CD4-positive, alpha-beta T cell treated with Interleukin-2 at 100 ng/mL for 4 hours (primary cell): Measurements from ENCODE around the gene GPR17.

ENCODE experiments used
- DNase-seq: peaks from one replicate; pipeline ENCODE4 v3.0.0-alpha.2; 2020; ENCODE audit warnings: low spot score

GPR17 gene

GRCh38 chr2:127630096-127630863 is 15.7 kb upstream of the GPR17 start:
- no peak for DNase-seq

GRCh38 chr2:127630864-127631540 is 15.0 kb upstream of the GPR17 start:
- no peak for DNase-seq

- no peak for DNase-seq
Observed at GRCh38 chr2:127631541-127631996, 14.4 kb upstream of the GPR17 start.

DNA sequence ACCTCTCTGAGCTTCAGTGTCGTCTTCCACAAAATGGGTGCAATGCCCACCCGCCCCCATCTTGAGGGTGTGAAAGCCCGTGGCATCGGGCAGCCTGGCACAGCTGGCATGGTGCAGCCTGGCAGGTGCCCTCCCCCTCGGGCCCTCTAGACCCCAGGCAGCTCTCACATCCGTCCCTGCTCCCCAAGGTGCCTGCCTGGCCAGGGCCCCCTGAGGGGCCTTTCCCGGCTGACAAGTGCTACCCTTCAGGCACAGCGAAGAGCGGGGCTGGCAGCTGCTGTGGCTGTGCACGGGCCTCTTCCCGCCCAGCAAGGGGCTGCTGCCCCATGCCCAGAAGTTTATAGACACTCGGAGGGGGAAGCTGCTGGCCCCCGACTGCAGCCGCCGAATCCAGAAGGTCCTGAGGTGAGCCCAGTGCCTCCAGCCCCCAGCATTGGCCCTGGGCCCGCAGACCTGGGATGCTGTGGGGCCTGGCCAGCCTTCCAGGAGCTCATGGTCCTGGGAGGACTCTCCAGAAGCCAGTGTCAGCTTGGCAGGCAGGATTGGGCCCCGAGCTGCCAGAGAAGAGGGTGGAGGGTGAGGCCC is 13.9 kb upstream of the GPR17 start:
- no peak for DNase-seq

- no peak for DNase-seq
Observed at GRCh38 chr2:127632592-127633489, 13.1 kb upstream of the GPR17 start.

DNA sequence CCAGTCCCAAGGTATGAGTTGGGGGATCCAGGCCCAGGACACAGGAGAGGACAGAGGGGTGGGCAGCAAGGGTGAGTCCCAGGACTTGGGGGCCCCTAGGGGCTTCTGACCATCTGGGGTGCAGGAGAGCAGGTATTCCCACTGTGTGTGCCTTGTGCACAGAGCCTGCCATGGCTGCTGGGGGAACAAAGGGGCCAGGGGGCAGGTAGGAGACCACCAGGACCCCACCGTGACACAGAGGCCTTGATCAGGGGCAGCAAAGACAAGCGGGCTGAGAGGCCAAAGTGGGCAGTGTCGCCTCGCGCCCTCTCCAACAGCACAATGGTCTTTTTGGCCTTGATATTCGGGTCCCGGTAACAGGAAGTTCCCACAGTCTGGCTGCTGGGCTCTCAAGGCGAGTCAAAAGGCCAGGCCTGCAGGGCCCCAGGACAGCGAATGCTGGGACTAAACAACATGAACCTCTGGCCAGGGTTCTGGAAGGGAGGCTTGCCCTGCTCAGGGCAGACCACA is 12.3 kb upstream of the GPR17 start:
- no peak for DNase-seq

GRCh38 chr2:127634066-127634617 is 11.8 kb upstream of the GPR17 start:
- DNase-seq, result no peak

- no peak for DNase-seq
Observed at GRCh38 chr2:127634626-127635379, 11.2 kb upstream of the GPR17 start.

DNA sequence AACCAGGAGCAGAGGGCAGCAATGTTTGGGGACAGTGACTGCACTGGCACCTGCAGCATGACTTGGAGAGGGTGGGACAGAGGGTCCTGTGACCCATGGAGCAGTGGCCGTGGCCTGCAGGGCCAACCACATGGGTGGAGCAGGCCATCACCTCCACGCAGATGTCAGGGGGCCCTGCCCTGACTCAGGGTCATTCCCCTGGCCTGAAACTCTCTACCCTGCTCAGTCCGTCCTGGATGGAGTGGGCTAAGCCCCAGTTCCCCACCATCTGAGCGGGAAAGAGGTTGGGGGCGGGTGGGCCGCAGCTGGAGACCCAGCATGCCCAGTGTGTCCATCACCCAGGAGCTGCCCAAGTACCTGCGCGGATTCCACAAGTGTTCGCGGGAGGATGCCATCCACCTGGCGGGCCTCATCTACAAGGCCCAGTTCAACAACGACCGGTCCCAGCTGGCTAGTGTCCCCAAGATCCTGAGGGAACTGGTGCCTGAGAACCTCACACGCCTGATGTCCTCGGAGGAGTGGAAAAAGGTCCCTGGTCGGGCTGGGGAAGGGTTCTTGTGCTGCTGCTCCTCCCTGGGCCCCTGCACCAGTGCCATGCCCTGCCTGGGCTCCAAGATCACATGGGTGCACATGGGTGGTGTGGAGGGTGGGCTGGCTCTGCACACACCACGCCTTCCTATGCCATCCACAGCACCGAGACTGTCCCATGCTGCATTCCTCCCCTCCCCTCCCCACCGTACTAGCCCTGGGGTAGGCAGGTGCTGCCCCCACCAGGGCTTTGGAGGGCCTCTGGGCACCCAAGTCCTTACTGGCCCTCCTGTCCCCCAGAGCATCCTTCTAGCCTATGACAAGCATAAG is 10.3 kb upstream of the GPR17 start:
- no peak for DNase-seq

GRCh38 chr2:127636248-127637235 is 9.4 kb upstream of the GPR17 start:
- DNase-seq, result no peak

GRCh38 chr2:127637236-127637630 is 8.7 kb upstream of the GPR17 start:
- DNase-seq, result no peak

DNA sequence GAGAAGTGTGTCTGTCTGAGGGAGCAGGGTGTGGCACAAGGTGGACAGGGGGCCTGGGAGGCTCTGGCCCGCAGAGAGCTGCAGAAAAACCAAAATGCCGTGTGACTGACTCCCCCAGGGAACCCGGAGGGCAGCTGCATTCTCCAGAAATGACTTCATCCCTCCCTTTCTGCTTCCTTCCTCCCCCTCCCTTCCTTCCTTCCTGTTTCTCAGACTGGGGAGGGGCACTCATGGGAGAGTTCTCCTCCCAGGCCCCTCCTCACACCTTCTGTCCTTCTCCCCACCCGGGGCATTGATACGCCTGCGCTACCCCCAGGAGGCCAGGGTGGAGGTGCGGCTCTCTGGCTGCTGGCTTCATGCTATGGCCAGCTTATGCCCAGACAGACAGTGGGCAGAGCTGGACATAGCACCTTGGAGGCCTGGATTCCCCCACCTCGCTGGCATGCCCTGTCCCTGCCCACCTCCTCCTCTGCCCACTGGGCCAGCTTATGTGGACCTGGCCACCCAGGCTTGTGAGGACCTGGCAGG is 8.2 kb upstream of the GPR17 start:
- DNase-seq, result peak; percentile 17

- no peak for DNase-seq
Observed at GRCh38 chr2:127638361-127639110, 7.4 kb upstream of the GPR17 start.

GRCh38 chr2:127639111-127639474 is 6.9 kb upstream of the GPR17 start:
- no peak for DNase-seq

DNA sequence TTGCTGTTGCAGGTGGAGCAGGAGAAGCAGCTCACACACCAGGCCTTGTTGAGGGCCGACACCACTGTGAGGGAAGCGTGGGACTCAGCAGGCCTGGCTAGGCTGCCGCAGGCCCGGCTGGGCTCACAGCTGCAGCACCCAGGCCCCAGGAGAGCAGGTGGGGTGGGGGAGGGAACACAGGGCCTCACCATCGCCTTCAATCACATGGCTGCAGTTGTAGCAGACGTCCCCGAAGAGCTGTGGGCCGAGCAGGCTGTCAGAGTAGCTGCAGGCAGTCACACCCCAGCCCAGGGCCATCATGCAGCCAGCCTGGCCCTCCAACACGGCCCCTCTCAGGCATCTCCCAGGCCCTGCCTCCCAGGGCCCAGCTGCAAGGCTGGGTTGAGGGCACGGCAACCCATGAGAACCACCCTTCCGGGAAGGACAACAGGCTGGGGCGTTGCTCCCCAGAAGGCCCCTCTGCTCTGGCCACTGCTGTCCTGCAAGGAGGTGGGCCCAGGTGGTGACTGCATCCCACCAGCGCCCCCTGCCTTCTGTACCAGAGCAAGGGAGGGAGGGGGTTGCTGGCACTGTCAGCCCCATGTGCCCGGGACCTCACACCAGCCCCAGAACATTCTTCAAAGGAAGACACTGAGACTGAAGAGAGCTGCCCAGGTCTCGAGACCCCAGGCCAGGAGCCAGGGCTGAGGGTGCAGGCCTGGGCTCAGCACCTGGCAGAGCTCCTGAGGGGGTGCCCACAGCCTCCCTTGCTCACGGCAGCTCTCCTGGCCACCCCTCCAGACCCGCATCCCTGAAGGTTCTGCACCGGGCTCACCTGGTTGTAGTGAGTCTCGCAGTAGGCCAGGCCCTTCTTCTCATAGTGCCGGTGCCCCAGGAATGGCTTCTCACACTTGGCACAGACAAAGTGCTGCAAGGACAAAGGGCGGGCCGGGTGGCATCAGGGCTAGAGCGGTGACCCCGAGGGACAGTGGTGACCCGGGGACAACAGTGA is 5.6 kb upstream of the GPR17 start:
- DNase-seq, result peak; percentile 18

GRCh38 chr2:127641133-127641532 is 4.8 kb upstream of the GPR17 start:
- DNase-seq, result no peak
